Activated CD4-positive, alpha-beta T cell treated with anti-CD3 and anti-CD28 coated beads, Interleukin-2, Interleukin-6, amounts not matched to agents 100 ng/mL and 50 ng/mL, durations not matched to agents 16 hours and 8 hours (primary cell): ENCODE results near the gene GDF10.

Source experiments
- DNase-seq: peaks from one replicate; pipeline ENCODE4 v3.0.0-alpha.2; 2020

GDF10 gene

DNA sequence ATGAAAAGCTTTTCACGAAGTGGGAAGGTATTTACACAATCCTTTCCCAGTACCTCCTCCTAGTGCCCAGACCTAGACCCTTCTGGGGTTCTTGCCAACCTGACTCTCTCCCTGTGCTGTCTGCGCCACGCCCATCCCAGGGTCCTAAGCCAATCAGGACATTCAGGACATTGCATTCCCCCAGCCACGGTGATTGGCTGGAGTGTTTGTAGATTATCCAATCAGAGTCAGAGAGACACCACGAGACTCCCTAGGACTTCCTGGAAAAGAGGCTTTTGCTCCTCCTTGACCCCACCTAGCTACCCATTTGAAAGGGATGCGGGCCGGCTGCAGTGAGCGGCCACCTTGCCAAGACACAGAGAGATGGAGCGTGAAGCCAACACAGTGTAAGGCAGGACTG is 18.7 kb downstream of the GDF10 start:
- DNase-seq = no peak

DNA sequence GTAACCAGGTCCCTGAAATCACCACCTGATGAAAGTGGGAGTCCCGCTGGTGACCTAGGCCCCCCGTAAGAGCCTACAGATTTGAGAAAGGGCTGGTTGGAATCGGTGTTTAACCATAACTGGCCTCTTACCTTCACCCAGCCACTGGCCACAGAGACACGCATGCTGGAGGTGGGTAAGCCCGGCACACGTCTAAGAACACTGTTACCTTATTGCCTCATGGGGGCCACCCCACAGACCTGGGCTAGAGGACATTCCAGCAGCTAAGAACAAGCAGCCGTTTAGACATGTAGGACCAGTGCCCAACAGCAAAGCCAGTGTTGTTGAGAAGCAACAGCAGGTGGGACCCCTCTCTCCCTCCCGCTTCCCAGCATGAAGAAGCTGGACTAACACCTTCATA is 19.8 kb downstream of the GDF10 start:
- no peak for DNase-seq

DNA sequence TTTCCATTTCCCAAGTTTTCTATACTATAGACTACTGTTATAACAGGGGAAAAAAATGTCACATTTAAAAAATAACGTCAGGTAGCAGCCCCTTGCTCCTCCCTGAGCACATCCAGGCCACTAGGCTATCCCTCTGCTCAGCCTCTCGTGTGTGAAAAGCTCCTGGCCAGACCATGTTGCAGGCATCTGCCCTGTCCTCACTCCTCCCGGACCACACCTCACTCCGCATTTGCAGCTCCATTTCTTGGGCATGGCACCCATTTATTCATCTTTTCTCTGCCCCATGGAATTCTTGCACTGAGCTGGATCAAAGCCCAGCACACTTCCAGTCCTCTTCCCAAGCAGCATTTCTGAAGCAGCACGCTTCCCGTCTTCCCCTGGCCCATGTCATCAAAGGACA is 20.8 kb downstream of the GDF10 start:
- no peak for DNase-seq

DNA sequence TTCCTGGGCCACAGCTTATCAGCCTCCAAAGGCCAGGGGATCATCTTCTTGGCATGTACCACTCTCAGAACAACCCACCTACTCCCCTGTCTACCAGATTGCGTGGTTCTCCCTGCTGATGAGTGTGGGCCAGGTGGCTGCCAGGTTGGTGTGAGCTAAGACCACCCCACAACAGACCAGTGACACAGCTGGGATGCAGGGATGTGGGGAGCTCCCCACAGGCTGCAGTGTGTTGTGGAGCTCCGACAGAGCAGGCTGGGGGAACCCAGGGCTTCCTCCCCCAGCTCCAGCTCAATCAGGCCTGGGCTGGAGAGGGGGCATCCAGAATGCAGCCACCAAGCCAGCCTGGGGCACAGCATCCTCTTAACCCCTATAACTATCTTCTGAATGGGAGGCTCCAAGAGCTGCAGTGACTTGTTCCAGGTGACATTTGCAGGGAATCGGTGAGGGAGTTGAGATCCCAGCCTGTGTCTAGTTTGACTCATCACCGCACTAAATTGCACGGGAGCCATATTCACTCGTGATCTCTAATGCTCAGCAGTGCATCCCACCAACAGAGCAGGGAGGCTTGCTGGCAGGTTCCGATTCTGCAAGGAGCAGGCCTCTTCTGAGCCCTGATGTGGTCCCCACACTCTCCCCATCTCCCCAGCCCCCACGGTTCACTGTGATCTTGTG is 21.7 kb downstream of the GDF10 start:
- no peak for DNase-seq

DNA sequence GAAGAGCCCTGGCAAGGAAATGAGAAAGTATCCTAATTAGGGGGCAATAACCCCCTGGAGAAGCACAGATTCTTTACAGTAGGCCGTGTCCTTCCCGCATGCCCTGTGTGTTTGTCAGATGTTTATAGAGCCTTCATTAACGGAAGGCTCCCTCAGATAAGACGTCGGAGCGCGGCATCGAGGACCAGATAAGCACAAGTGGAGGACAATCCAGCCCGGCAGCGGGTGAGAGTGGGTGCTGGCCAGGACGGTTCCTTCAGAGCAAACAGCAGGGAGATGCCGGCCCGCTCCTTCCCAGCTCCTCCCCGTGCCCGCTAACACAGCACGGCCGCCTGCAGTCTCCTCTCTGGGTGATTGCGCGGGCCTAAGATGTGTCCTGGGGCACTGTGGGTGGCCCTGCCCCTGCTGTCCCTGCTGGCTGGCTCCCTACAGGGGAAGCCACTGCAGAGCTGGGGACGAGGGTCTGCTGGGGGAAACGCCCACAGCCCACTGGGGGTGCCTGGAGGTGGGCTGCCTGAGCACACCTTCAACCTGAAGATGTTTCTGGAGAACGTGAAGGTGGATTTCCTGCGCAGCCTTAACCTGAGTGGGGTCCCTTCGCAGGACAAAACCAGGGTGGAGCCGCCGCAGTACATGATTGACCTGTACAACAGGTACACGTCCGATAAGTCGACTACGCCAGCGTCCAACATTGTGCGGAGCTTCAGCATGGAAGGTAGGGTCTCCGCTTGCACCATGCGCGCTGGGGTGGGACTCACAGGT is 22.5 kb downstream of the GDF10 start, which contains the start of gene GDF2:
Gene GDF2 (plus strand): TSS at position 155 of the 762 bp plus-strand sequence. CDS start 215 bp downstream, at position 370.
- DNase-seq = no peak

DNA sequence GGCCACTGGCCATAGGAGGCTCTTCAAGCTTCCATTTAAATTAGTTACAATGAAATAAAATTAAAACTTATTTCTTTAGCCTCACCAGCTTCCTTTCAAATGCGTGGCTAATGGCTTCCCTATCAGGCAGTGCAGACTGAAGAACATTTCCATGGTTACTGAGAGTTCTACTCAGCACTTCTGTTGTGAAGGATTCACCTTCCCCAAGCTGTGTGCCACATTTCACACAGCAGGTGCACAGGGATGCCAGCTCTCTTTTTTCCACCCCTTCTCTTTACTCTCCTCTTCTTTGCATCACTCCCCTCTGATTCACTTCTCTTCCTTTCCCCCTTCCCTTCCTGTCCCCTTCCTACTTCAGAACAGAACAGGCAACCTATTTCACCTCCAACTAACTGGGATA is 23.1 kb downstream of the GDF10 start:
- no peak for DNase-seq

DNA sequence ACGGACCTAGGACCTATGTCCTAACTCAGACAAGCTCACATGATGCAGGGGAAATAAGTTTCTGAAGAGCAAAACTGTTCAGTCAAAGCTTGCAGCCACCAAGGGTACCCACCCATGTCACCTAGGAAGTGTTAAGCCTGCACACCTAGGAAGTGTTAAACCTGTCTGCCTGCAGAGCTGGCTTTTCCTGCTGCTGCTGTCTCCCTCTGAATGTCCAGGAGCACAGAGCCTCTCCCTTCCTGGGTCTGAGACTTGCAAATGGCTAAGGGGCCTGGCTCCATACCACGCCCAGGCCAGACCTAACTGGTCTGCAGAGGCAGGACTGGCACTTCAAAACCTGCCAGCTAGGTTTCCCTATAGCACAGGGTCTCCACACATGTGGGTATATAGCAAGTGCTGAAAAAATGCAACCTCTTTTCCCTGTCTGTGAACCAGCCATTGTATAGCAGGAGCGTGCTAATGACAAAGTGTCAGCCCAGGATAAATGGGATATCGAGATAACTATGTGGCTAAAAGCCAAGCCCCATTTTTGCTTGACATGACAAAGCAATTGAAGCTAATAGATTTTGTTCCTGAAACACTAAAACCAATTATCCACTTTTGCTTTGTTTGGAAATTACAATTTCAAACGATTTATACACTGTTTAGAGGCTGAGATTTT is 23.8 kb downstream of the GDF10 start:
- DNase-seq = no peak

DNA sequence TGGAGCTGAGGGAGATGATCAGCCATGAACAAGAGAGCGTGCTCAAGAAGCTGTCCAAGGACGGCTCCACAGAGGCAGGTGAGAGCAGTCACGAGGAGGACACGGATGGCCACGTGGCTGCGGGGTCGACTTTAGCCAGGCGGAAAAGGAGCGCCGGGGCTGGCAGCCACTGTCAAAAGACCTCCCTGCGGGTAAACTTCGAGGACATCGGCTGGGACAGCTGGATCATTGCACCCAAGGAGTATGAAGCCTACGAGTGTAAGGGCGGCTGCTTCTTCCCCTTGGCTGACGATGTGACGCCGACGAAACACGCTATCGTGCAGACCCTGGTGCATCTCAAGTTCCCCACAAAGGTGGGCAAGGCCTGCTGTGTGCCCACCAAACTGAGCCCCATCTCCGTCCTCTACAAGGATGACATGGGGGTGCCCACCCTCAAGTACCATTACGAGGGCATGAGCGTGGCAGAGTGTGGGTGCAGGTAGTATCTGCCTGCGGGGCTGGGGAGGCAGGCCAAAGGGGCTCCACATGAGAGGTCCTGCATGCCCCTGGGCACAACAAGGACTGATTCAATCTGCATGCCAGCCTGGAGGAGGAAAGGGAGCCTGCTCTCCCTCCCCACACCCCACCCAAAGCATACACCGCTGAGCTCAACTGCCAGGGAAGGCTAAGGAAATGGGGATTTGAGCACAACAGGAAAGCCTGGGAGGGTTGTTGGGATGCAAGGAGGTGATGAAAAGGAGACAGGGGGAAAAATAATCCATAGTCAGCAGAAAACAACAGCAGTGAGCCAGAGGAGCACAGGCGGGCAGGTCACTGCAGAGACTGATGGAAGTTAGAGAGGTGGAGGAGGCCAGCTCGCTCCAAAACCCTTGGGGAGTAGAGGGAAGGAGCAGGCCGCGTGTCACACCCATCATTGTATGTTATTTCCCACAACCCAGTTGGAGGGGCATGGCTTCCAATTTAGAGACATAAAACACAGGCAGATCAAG is 25.6 kb downstream of the GDF10 start:
- DNase-seq = no peak

DNA sequence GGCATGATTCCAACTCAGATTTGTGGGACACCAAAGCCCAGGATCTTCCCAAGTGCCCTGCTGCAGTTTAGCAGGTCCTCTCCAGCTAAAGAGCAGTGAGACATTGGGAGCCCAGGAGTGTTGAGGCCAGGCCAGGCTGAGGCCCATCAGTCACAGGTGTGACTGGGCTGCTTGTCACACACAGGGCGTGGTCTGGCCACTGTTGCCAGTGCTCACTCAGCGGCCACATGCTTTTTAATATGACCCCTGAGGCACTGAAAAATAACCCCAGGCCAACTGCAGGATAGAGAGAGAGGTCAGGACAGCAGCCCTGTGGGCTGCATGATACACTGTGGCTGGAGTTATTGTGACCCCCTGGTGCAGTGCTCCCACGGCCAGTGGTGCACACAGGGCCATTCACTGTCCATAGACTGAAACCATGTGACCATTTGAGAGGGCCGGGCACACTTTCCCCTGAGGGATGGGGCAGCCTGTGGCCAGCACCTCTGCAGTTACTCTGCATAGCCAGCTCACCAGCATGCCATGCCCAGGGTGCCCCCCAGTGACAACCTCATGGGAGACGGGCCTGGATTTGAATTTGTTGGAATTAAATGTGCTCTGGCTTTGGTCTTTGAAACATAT is 26.4 kb downstream of the GDF10 start:
- no peak for DNase-seq

DNA sequence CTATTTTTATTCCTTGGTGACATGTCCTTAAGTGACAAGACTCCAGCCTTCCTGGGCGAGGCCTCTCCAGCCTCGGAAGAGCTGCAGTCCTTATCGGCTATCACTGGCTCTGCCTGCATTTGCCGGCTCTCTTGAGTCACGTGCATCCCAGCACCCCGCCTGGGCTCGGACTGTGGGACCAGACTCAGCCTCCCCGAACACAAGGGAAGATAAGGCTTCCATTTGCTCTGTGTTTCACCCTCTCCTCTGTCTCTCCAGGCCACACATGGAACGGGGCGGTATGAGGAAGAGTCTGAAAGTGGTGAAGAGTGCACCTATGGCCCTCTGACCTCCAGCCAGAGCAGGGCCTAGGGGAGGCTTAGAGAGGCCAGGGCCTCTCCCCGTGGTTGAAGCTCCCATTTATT is 26.9 kb downstream of the GDF10 start:
- no peak for DNase-seq

DNA sequence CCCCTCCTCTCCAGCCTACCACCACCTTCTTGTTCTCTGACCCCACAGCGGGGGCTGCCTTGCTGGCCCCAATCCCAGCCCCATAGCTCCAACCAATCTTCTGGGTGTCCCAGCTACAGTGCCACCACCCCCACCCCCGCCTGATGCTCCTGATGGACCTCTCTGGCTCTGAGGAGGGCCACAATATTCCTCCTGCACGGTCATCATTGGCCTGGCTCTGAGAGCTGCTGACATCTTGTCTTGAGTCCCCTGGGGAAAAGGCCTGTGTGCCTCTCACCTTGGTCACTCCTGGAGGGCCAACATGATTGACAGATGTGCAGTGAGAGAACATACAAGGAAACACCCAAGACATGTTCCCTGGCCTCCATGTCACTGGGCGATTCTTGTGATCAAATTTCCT is 29.9 kb downstream of the GDF10 start:
- DNase-seq = no peak

DNA sequence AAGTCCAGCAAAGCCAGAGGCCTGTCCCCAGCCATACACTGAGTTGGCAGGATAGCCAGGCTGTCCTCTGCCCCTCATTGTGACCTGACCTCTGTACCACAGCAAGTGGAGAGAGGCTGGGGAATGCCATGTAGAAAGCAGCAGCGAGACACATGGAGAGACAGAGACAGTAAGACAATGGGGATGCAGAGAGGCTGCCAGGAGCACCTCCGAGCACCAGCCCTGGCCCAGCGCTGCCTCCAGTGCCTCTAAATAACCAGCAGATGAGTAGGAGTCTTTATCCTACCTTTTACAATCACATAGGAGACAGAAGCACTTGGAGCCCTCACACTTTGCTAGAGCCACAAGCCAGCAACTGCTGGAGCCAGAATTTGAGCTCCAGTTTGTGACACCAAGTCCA is 30.4 kb downstream of the GDF10 start:
- DNase-seq = no peak

DNA sequence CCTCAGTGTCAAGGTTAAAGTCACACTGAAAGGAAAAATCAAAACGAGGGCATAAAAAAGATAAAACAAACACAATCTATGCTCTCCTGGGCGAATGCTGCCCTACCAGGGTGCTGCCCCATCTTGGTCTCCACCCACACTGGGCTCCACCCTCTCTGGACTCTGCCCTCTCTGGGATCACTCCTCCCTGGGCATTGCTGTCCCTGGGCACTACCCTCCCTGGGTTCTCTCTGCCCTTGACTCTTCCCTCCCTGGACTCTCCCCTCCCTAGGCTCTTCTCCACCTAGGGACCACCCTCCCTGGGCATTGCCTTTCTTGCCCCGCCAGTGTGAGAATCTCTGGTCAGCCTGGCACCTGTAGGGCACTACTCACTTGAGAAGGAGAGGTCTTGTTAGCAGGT is 30.8 kb downstream of the GDF10 start:
- no peak for DNase-seq

DNA sequence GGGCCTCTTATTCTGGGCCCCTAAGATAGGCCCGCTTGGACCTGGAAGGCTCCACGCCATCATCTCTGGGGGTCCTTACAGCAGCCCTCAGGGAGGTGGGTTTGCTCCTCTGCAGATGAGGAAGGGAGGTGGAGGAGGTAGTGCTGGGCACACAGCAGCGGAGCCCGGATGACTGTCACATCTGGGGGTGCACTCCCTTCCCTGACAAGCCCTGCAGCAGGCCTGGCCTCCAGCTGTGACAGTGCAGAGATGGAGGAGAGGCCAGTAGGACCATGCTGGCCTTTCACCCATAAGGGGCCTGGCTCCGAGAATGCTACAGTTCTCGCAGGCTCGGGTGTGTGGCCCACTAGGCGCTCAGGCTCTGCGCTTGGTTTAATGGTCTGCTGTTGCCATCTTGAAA is 31.5 kb downstream of the GDF10 start:
- DNase-seq = no peak

DNA sequence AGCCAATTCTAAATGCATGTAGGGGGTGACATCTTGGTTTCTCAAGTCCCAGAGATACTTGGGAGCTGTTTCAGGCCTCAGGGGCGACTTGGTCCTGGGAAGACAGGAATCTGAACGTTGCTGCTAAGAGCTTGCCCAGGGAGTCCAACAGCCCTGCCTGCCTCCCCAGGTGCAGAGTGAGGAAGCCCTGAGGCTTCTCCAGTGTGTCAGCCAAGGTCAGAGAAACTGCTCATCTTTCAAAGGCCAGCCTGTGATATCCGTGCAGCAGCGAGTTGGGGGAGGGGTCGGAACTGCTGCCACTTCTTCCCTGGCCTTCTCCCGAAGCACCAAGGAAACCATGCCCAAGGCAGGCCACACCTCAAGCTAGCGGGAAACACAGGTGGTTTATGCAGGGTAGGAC is 32.0 kb downstream of the GDF10 start:
- DNase-seq = no peak

DNA sequence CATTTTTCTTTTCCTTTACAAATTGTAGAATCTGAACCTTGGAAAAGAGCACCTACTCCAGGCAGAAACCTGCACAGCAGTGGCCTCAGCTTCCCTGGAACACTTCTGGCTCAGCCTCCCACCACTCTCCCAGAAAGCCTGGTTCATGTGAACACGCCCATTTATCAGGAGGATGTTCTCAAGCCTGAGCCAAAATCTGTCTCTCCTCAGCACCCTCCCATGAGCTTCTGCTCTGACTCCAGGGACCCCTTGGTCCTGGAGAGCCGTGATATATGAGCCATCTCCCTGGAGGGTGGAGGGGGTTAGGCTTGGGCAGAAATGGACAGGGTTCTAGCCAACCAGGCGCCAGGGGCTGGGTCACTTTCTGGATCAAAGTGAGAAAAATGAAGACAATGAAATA is 32.4 kb downstream of the GDF10 start:
- DNase-seq = no peak

DNA sequence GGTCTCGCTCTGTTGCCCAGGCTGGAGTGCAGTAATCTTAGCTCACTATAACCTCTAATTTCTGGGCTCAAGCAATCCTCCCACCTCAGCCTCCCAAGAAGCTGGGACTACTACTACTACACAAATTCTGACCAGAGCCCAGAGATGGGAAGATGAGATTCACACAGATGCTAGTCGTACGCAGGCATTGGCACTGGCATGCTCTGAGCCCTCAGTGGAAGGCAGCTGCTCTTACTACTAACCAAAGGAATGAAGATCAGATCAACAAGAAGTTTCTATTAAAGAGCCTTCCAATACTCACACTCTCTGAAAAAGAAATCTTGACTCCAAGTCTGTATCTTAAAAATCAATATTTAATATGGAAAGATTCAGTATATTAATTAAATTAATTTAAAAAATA is 32.9 kb downstream of the GDF10 start:
- DNase-seq = no peak

DNA sequence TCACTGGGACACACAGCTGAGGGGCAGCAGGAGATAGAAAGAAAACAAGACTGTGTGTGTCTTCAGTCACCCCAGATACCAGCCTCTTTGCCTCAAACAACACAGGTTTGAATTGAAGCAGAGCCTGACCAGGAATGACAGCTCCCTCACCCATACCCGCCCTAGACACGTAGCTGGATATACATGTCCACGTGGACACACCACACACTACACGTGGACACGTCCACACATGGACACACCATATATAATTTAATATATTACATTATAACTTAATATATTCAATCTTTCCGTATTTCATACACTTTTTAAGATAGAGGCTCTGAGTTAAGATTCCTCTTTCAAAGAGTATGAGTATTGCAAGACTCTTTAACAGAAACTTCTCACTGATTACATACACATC is 33.5 kb downstream of the GDF10 start:
- no peak for DNase-seq

DNA sequence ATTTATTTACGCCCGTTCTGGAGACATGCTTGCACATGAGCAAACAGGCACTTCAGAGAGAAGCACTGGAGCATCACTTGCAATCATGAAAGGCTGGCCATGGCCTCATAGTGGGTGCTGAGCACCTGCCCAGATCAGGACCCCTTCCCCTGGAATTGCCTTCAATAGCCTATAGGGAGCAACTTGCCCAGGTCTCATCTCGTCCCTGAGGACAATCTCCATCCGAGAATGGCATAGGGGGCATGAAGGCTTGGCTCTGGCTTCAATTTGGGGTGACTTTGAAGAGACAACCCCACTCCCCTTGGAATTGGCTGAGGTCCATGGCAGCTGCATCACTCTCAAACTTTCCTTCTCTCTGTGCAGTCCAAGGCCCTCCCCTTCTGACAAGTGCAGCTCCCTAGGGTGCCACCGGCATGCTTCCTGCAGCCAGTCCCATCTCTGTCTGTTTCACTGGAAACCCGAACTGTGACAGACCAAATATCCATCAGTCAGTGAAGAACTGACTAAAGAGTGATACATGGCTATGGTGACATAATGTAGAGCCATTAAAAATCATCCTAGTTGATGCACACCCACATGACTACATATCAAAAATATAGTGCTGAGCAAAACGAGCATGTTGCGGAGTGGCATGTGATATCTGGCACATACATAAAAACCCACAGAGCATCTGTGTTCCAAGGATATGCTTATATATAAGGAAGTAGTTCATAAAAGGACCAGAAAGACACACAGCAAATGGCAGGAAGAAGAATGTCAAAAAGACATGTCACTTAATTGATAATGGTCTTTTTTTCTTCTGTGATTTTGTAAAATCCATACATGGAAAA is 34.7 kb downstream of the GDF10 start:
- no peak for DNase-seq

DNA sequence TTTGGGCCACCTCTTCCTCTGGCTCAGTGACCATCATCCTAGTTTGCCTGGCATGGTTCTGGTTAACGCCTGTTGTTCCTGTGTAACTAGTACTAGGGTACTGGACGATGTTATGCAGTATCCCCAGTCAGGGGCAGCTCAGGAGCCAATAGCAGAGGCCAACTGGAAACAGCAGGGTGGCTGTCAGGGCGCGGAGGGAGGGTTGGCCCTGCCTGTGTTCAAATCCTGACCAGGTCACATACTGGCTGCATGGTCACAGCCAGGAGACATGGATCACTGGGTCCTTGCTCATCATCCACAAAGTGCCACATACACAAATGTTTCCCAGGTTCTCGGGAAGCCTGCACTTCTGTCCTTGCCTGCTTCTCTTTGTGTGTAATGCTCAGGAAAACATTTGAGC is 35.9 kb downstream of the GDF10 start:
- DNase-seq = no peak

DNA sequence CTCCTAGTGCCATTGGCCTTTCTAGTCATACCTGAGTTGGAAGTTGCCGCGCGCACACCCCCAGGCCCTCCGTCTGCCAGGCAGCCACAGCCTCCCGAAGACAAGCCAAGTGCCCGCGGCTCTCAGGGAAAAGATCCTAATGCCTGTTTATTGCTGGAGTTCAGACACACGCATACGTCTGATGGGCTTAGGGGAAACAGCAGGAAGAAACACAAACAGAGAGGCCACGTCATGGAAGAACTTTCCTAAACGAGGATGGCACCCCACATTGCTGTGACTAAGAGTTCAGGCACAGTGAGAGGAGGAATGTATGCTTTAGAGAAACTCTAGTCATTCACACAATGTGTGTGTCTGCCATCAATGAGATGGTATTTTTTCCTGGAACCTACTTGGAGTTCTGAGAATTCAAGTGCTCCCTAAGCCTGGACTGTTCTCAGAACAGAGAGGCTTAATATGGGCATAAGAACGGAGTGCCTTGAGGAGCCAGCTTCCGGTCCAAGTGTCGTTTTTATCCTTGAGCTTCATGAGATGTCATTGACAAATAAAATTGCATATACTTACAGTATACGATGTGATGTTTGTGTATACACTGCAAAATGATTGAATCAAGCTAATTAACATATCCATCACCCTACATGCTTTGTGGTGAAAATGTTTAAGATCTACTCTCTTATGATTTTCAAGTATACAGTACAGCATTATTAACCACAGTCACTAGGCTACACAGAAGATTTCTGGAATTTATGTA is 36.6 kb downstream of the GDF10 start:
- DNase-seq = no peak
